ENCODE data around the gene SCYL1.

DNA sequence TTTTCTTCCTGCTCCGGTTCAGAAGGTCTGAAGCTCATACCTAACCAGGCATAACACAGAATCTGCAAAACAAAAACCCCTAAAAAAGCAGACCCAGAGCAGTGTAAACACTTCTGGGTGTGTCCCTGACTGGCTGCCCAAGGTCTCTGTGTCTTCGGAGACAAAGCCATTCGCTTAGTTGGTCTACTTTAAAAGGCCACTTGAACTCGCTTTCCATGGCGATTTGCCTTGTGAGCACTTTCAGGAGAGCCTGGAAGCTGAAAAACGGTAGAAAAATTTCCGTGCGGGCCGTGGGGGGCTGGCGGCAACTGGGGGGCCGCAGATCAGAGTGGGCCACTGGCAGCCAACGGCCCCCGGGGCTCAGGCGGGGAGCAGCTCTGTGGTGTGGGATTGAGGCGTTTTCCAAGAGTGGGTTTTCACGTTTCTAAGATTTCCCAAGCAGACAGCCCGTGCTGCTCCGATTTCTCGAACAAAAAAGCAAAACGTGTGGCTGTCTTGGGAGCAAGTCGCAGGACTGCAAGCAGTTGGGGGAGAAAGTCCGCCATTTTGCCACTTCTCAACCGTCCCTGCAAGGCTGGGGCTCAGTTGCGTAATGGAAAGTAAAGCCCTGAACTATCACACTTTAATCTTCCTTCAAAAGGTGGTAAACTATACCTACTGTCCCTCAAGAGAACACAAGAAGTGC, 26.7 kb upstream of the SCYL1 start:
- TF ChIP-seq POLR2A (IDR thresholded peaks at IDR 0.05; ENCODE audit: low read depth, low read length) (no peak; the same call in 1 of the 2 replicates), SPI1 (IDR thresholded peaks at IDR 0.05; ENCODE audit: low read depth, low read length) (no peak), POLR2AphosphoS5 (IDR thresholded peaks at IDR 0.05; ENCODE audit: low read depth, low read length) (no peak; the same call in none of the 2 replicates), TAF1 (IDR thresholded peaks at IDR 0.05; ENCODE audit: low read depth, low read length) (peak; percentile 79), PAX5 (IDR thresholded peaks at IDR 0.05; ENCODE audit: insufficient read depth, low read length, severe bottlenecking) (no peak), POU2F2 (IDR thresholded peaks at IDR 0.05; ENCODE audit: low read depth, low read length) (peak; percentile 82; the same call in 1 of the 2 replicates)
